Kidney epithelial cell (primary cell): ENCODE measurements around the gene RHOT1. TPM values are rescaled to one million over a fixed set of nuclear protein-coding genes. Genes with fewer than 3 reads are reported as not detected.
A peak's percentile ranks its signal among the peaks of the same experiment; 100 is the strongest.
"Not testable (repeated sequence)": the region's sequence is repeated elsewhere in the genome, so short reads cannot be mapped to it uniquely, and the experiment has no call there.

Source experiments
- DNase-seq: peaks from one replicate; pipeline ENCODE4 v3.0.0-alpha.2; 2010; ENCODE audit warnings: low read depth
- H3K27me3 ChIP-seq: 2 replicates; pipeline ENCODE4 v1.6.0; 2011; ENCODE audit warnings: low read length; ENCODE audit not compliant: control insufficient read depth, insufficient read depth
- H3K36me3 ChIP-seq: 2 replicates; pipeline ENCODE4 v1.5.1; 2011; ENCODE audit warnings: low read length; ENCODE audit not compliant: control insufficient read depth, insufficient read depth
- H3K4me3 ChIP-seq: 2 replicates; pipeline ENCODE4 v1.5.1; 2011; ENCODE audit warnings: low read depth, mild to moderate bottlenecking, control low read depth, low read length
- total RNA-seq: library from RNA; depleted of rRNA; stranded (reverse); fragments of >200 nt; gene quantifications from 2 replicates; pipeline ENCODE4 v1.2.3, GENCODE V29; 2015
- TF ChIP-seq, protein P1 (sequence below): IDR thresholded peaks from 2 replicates; pipeline ENCODE4 v1.5.1; 2011; ENCODE audit warnings: mild to moderate bottlenecking, moderate library complexity, low read length, control low read depth, inconsistent platforms; ENCODE audit not compliant: insufficient read depth, poor library complexity, severe bottlenecking

The RHOT1 gene
- 28.8 and 37.2 TPM in 2 replicates for total RNA-seq

DNA sequence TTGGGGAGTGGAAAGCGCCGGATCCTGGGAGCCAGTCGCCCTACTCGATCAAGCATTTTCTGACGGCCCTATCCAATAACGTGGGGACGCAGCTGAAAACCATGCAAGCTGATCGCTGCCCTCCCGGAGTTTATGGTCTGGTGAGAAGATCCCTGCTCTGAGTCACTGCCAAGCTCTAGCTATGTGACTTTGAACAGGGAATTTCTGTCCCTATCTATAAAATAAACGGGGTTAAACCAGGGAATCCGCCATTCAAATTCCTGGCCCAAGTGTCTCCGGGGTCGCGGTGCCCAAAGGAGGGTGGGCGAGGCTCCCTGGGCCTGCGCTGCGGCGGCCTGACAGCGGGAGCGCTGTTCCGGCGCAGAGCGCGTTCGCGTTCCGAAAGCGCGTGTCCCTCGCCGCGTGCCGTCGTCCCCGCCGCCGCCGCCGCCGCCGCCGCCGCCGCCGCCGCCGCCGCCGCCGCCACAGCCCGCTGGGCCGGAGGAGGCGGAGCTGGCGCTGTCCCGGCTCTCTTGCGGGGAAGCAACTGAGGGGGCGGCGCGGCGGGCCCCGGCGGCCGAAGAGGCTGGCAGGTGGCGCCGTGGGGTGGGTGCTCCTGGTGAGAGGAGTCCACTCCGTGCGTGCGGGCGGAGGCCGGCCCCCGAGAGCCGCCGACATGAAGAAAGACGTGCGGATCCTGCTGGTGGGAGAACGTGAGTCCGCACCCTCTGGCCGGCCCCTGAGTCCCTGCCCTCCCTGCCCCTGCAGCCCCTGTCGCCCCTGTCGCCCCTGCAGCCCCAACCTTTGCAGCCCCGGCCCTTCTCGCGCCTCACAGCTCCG lies at the start of gene RHOT1:
TSS of gene RHOT1 (plus strand) at position 465 of the 819 bp plus-strand sequence. CDS start at position 656, 191 bp downstream.
- TF ChIP-seq, protein P1, sequence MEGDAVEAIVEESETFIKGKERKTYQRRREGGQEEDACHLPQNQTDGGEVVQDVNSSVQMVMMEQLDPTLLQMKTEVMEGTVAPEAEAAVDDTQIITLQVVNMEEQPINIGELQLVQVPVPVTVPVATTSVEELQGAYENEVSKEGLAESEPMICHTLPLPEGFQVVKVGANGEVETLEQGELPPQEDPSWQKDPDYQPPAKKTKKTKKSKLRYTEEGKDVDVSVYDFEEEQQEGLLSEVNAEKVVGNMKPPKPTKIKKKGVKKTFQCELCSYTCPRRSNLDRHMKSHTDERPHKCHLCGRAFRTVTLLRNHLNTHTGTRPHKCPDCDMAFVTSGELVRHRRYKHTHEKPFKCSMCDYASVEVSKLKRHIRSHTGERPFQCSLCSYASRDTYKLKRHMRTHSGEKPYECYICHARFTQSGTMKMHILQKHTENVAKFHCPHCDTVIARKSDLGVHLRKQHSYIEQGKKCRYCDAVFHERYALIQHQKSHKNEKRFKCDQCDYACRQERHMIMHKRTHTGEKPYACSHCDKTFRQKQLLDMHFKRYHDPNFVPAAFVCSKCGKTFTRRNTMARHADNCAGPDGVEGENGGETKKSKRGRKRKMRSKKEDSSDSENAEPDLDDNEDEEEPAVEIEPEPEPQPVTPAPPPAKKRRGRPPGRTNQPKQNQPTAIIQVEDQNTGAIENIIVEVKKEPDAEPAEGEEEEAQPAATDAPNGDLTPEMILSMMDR: peak; percentile 33
- Histone ChIP-seq H3K36me3 (no peaks in the 10 kb centered on the region), H3K27me3 (no peaks in the 10 kb centered on the region), H3K4me3 (peak within 1 kb of the TSS; percentile 99)
- no peak for DNase-seq

DNA sequence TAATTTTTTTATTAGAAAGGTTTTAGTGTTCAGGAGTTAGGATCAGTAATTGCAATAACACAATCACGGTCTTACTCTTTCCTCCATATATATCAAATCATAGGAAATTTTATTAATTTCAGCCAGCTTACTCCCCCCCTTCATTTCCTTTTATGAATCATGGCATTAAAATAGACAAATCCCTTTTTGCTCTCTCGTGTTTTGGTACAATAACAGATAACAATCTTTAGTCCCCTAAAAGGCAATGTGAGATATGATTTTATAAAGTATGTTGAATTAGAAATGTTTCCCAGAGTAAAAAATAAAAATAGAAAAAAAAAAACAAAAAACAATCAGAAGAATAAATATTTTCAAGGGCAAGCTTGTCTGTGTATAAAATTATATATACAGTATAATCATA lies 42.6 kb upstream of the RHOT1 start:
- no peak for DNase-seq
- Histone ChIP-seq H3K4me3 (no peak overlapping the region), H3K27me3 (no peaks in the 10 kb centered on the region), H3K36me3 (no peaks in the 10 kb centered on the region)
- TF ChIP-seq, protein P1: no peak

DNA sequence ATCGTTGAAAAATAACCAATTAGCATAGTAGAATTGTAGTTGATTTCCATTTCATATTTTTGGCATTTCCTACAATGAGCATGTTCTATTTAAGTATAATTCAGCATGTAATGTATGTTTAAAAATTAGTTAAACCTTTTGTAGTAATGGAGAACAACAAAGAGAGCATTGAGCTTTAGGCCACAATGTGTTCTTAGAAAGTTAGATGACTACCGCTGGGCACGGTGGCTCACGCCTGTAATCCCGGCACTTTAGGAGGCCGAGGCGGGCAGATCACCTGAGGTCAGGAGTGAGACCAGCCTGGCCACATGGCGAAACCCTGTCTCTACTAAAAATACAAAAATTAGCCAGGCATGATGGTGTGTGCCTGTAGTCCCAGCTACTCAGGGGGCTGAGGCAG lies 42.0 kb upstream of the RHOT1 start:
- not testable (repeated sequence) for DNase-seq, H3K27me3 ChIP-seq, H3K4me3 ChIP-seq, H3K36me3 ChIP-seq

DNA sequence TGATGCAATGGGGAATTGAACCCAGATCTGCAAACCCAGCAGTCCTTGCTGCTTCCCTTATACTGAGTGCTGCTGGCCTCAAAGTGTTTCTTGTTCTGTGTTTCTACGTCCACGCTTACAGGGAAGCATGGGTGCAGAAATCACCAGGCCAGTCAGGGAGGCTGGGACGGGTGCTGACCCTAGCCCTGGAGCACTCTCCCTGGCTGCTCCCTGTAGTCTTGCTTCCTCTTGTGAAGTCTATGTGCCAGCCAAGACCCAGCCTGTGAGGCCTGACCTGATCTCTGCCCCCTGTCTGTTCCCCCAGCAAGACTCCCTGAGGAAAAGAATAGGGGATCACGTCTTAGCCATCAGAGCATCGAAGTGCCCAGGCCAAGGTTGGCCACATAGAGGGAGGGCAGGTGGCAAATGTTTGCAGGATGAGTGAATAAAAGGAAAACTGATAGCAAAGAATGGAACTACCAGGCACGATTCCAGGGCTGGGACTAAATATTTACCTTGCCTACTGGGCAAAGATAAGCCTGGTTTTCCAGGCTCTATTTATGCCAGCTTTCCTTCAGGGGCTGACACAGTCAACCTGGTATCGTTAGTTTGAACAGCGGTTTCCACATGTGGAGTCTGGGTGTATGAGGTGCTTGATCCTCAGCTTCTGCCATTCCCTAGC lies 41.2 kb upstream of the RHOT1 start:
- no peak overlapping the region for H3K4me3 ChIP-seq
- no peak for DNase-seq
- H3K36me3 ChIP-seq: no peaks in the 10 kb centered on the region
- H3K27me3 ChIP-seq: no peaks in the 10 kb centered on the region
- TF ChIP-seq, protein P1: no peak

DNA sequence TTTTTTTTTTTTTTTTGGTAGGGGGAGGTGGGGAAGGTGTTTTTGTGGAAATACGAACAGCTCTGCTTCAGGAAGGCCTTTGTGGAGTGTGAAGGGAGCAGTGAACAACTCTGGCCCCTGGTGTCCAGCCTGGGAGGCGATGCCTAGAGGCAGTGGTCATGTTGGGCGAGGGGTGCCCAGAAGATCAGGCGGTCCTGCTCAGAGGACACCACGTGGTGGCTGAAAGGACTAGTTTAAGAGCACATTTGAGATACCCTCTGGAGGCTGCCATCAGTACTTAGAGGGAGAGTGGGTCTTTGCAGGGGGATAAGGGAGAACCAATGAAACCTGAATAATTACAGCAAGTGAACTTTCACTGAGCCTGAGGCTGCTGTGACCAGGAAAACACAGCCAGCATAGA lies 40.1 kb upstream of the RHOT1 start:
- Histone ChIP-seq H3K4me3 (no peak overlapping the region), H3K36me3 (no peaks in the 10 kb centered on the region)
- TF ChIP-seq, protein P1: no peak

DNA sequence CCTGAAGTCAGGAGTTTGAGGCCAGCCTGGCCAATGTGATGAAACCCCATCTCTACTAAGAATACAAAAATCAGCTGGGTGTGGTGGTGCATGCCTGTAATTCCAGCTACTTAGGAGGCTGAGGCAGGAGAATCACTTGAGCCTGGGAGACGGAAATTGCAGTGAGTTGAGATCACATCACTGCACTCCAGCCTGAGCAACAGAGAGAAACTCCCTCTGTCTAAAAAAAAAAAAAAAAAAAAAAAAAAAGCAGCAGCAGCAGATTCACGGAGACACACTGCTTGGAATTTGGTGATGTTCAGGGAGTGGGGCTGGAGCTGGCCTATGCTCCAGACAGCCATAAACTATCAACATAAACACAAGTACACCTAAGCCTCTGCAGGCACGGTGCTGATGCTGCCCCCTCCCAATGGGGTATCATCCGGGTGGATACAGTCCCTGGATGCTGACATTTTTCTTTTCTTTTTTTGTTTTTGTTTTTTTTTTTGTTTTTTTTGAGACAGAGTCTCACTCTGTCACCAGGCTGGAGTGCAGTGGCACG lies 39.6 kb upstream of the RHOT1 start:
- Histone ChIP-seq H3K36me3 (no peaks in the 10 kb centered on the region), H3K4me3 (no peak overlapping the region), H3K27me3 (no peaks in the 10 kb centered on the region)
- TF ChIP-seq, protein P1: no peak
- no peak for DNase-seq

More for the DNA sequence above, 40.1 kb upstream of the RHOT1 start:
- H3K27me3 ChIP-seq: no peaks in the 10 kb centered on the region
- no peak for DNase-seq
